GM12875 (cell line): Measurements from ENCODE around the gene FAT4.
A peak's percentile ranks its signal among the peaks of the same experiment; 100 is the strongest.

ENCODE experiments used
- H3K4me3 ChIP-seq: one replicate; pipeline ENCODE4 v1.5.1; 2011; ENCODE audit warnings: low read depth, low read length, control low read depth
- TF ChIP-seq, protein P1 (sequence below): IDR thresholded peaks from 2 replicates; pipeline ENCODE4 v1.5.1; 2011; ENCODE audit warnings: low read depth, mild to moderate bottlenecking, control low read depth, inconsistent platforms, low read length, moderate library complexity, borderline replicate concordance; ENCODE audit not compliant: insufficient read depth

FAT4 gene, protein sequence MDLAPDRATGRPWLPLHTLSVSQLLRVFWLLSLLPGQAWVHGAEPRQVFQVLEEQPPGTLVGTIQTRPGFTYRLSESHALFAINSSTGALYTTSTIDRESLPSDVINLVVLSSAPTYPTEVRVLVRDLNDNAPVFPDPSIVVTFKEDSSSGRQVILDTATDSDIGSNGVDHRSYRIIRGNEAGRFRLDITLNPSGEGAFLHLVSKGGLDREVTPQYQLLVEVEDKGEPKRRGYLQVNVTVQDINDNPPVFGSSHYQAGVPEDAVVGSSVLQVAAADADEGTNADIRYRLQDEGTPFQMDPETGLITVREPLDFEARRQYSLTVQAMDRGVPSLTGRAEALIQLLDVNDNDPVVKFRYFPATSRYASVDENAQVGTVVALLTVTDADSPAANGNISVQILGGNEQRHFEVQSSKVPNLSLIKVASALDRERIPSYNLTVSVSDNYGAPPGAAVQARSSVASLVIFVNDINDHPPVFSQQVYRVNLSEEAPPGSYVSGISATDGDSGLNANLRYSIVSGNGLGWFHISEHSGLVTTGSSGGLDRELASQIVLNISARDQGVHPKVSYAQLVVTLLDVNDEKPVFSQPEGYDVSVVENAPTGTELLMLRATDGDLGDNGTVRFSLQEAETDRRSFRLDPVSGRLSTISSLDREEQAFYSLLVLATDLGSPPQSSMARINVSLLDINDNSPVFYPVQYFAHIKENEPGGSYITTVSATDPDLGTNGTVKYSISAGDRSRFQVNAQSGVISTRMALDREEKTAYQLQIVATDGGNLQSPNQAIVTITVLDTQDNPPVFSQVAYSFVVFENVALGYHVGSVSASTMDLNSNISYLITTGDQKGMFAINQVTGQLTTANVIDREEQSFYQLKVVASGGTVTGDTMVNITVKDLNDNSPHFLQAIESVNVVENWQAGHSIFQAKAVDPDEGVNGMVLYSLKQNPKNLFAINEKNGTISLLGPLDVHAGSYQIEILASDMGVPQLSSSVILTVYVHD (N-terminal part only)

DNA sequence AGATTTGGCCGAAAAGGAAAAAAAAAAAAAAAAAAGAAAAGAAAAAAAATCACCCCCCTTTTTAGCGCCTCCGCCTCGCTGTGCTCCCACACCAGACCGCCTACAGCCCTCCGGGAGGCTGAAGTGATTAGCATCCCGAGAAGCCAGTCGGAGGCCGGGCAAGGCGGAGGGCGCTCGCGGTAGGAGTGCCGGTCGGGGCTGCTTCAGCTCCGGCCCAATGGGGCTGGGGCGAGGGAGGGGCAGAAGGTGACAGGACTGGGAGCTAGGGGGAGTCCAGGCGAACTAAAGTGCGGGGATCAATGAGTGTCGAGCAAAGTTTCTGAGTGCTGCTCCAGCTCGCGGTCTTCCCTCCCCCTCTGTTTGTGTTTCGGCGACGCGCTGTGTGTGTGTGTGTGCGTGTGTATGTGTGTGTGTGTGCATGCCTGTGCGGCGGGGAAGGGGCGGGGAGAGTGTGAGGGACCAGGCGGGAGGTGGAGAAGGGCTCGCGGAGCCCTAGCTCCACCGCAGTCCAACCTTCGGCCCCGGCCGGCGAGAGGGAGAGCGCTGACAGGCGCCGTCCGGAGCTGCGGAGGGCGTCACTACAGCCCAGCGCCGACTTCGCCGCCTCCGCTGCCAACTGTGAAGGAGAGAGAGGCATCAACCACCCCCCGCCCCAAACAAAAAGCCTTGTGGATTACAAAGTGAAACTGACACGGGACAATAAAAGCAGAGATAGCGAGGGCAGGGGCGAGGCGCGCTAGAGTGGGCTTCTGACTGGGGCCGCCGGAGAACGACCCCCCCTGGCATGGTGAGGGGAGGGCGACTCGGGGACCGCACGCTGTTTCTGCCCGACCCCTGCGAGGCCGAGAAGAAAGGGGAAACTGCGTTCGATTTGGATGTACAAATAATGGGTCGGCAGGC, at the start of gene FAT4:
TSS of gene FAT4 (plus strand) at position 280 of the 900 bp plus-strand sequence. CDS start 1,457 bp downstream, outside the sequence.
- TF ChIP-seq, protein P1, sequence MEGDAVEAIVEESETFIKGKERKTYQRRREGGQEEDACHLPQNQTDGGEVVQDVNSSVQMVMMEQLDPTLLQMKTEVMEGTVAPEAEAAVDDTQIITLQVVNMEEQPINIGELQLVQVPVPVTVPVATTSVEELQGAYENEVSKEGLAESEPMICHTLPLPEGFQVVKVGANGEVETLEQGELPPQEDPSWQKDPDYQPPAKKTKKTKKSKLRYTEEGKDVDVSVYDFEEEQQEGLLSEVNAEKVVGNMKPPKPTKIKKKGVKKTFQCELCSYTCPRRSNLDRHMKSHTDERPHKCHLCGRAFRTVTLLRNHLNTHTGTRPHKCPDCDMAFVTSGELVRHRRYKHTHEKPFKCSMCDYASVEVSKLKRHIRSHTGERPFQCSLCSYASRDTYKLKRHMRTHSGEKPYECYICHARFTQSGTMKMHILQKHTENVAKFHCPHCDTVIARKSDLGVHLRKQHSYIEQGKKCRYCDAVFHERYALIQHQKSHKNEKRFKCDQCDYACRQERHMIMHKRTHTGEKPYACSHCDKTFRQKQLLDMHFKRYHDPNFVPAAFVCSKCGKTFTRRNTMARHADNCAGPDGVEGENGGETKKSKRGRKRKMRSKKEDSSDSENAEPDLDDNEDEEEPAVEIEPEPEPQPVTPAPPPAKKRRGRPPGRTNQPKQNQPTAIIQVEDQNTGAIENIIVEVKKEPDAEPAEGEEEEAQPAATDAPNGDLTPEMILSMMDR, result no peak
- peak within 1 kb of the TSS; percentile 55 for H3K4me3 ChIP-seq

DNA sequence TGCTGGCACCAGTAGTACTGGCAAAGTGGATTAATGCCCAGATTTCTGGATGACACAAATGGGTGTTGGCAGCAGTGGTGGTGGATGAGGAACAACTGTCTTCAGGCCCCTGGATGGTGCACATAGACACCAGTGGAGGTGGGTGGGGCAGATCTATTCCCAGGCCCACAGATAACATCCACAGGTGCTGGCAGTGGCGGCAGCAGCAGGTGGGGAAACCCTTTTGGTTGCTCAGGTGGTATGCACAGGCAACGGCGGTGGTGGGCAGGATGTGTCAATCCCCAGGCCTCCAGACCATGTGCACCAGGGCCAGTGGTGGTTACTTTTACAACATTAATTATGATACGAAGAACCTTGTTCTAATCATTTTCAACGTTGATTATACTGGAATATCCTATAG, 48.9 kb upstream of the FAT4 start:
- TF ChIP-seq, protein P1, result no peak
- no peak overlapping the region for H3K4me3 ChIP-seq

DNA sequence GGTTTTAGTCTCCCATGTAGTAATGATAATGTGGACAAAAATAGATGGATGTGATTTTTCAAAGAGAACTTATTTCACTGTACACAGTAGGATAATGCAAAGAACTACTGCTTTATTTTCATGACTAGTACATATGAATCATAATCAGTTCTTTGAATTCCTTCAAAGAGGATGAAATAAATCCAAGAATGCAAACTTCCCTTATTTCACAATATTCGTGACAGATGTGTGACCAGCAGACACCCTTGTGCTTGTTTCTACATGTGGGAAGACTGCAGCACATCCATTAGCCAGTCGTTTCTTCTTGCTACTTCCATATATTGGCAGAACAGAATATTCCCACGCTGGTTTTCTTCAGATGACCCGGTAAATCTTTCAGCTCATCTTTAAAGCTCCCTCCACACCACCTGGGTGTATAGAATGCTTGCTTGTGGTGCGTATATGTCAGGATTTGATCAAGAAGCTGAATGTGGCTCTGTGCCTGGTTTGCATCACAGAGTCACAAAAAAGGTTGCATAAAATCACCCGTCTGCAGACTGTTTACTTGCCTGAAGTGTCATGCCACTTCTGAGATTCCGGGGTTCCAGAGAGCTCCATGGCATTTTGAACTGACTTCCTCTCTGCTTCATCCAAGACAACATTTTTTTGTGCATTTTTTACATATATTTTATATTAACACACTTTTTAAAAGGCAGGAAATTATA, 47.7 kb upstream of the FAT4 start:
- TF ChIP-seq, protein P1, result no peak

DNA sequence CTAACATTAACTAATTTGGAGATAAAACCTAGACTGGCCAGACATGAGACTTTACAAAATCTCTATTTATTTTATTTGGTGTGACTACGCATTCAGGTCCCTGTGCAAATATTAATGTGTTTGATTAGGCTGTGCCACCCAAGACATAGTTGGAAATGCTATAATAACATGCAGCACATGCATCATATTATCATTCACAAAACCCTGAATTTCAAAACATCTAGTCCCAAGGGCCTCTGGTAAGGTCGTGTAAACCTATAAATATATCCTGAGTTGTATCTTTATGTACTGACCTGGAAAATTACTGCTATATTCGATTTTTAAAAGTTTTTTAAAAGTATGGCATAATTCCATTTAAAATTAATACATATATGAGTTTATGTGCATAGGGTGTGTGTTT, 47.1 kb upstream of the FAT4 start:
- no peak overlapping the region for H3K4me3 ChIP-seq
- TF ChIP-seq, protein P1, result no peak

More for the DNA sequence above, 47.7 kb upstream of the FAT4 start:
- no peak overlapping the region for H3K4me3 ChIP-seq

DNA sequence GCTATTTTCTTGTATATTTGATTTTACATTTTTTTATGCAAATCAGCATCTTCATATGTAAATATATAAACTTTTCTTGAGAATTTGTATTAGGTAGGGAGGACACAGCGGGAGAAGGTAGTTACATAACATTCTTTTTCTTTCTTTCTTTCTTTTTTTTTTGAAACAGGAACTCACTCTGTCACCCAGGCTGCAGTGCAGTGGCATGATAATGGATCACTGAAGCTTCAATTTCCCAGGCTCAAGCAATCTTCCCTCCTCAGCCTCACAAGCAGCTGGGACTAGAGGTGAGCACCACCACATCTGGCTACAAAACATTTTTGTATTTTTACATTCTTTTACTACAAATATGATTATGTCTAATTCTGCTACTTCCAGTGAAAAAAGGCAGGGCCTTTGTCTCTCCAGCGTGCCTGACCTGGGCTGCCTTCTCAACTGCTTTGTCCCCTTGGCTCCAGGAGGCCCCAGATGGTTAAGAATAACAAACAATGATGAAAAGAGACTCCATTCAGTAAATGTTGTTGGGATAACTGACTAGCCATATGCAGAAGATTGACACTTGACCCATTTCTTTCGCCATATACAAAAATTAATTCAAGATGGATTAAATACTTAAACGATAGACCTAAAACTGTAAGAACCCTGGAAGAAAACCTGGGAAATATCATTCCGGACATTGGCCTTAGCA, 46.5 kb upstream of the FAT4 start:
- TF ChIP-seq, protein P1, result no peak
- no peak overlapping the region for H3K4me3 ChIP-seq
